Measurements from ENCODE around the gene MCF2L.

The MCF2L gene

DNA sequence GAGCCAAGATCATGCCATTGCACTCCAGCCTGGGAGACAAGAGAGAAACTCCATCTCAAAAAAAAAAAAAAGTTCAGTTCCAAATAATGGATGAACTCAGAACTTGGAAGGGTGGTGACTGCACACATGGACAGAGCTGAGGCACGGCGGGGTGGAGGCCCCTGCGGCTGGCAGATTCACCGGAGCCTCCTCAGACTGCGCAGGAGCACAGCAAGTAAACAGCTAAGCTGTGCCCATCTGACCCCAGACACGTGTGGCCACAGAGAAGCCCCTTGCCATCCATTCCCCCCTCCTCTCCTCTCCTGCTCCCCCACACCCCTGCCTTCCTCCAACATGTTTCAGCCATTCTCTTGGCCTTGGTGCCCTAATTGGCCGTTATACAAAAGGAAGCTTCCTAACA is 173.9 kb downstream of the MCF2L start:
- no peak for DNase-seq
- Histone ChIP-seq H3K36me3 (no peaks in the 10 kb centered on the region), H3K27ac (no peak overlapping the region), H3K4me3 (ENCODE audit: low read depth, low read length) (no peak overlapping the region), H3K9me3 (ENCODE audit: severe bottlenecking) (no peaks in the 10 kb centered on the region), H3K27me3 (ENCODE audit: insufficient read depth, low read depth, severe bottlenecking) (no peaks in the 10 kb centered on the region)
- TF ChIP-seq, protein P1, sequence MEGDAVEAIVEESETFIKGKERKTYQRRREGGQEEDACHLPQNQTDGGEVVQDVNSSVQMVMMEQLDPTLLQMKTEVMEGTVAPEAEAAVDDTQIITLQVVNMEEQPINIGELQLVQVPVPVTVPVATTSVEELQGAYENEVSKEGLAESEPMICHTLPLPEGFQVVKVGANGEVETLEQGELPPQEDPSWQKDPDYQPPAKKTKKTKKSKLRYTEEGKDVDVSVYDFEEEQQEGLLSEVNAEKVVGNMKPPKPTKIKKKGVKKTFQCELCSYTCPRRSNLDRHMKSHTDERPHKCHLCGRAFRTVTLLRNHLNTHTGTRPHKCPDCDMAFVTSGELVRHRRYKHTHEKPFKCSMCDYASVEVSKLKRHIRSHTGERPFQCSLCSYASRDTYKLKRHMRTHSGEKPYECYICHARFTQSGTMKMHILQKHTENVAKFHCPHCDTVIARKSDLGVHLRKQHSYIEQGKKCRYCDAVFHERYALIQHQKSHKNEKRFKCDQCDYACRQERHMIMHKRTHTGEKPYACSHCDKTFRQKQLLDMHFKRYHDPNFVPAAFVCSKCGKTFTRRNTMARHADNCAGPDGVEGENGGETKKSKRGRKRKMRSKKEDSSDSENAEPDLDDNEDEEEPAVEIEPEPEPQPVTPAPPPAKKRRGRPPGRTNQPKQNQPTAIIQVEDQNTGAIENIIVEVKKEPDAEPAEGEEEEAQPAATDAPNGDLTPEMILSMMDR (IDR thresholded peaks at IDR 0.05; ENCODE audit: low read depth, low read length): no peak

DNA sequence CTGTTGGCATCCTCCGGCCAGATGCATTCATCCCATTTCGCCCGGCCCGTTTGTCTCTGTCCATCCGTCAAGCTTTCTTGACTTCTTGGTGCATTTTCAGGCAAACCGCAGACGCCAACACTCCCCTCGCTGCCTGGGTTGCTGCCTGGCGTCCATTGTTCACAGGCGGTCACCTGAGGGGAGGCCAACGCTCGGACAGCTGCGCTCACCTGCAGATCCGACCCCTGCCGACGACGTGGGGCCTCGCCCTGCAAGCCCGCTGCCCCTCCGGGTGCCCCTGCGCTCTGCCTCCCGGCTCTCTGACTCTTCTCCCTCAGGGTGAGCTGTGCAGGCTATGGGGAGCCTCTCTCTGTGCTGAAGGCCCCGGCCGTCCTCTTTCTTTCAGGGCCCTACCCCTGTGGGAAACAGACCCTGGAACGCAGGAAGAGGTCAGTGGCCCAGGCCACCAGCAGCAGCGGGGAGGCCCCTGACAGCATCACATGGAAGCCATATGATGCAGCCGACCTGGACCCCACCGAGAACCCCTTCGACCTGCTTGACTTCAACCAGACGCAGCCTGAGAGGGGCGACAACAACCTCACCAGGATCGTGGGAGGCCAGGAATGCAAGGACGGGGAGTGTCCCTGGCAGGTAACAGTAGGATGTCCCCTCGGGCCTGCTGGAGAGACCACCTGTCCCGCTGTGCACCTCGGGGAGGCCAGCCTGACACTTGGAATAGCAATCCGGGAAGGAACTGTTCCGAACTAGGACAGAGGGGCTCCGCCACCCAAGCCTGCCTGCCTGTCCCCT is 174.6 kb downstream of the MCF2L start:
- H3K4me3 ChIP-seq (ENCODE audit: low read depth, low read length): no peak overlapping the region
- H3K27me3 ChIP-seq (ENCODE audit: insufficient read depth, low read depth, severe bottlenecking): no peaks in the 10 kb centered on the region
- DNase-seq: peak; percentile 9
- TF ChIP-seq, protein P1 (IDR thresholded peaks at IDR 0.05; ENCODE audit: low read depth, low read length): no peak
- no peaks in the 10 kb centered on the region for H3K9me3 ChIP-seq (ENCODE audit: severe bottlenecking)
- H3K27ac ChIP-seq: no peak overlapping the region
- no peaks in the 10 kb centered on the region for H3K36me3 ChIP-seq

DNA sequence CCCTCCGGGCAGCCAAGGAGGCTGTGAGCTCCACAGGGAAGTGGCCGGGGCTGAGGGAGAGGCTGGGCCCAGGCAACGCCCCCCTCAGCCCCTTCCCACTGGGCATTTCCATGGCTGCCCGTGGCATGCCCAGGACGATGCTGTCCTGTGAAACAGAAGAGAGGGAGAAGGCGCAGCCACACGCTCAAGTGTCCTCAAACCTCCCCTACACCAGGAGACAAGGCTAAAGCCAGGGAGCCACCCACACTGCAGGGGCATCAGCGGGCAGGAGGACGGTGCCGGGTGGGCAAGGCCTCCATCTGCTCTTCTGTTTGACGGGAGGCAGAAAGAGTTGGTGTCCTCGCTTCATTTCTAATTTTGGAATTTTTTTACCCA is 175.2 kb downstream of the MCF2L start:
- H3K36me3 ChIP-seq: no peaks in the 10 kb centered on the region
- TF ChIP-seq, protein P1 (IDR thresholded peaks at IDR 0.05; ENCODE audit: low read depth, low read length): no peak
- peak; percentile 5 for DNase-seq
- no peaks in the 10 kb centered on the region for H3K27me3 ChIP-seq (ENCODE audit: insufficient read depth, low read depth, severe bottlenecking)
- no peaks in the 10 kb centered on the region for H3K9me3 ChIP-seq (ENCODE audit: severe bottlenecking)
- H3K4me3 ChIP-seq (ENCODE audit: low read depth, low read length): no peak overlapping the region
- H3K27ac ChIP-seq: no peak overlapping the region

DNA sequence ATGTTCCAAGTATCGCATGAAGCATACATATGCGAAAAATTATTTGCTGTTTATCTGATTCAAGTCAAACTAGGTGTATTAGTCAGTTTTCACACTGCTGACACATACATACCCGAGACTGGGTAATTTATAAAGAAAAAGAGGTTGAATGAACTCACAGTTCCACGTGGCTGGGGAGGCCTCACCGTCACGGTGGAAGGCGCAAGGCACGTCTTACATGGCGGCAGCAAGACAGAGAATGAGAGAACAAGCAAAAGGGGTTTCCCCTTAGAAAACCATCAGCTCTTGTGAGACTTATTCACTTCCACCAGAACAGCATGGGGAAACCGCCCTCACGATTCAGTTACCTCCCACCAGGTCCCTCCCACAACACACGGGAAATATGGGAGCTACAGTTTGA is 176.5 kb downstream of the MCF2L start:
- Histone ChIP-seq H3K36me3 (no peaks in the 10 kb centered on the region), H3K4me3 (ENCODE audit: low read depth, low read length) (no peak overlapping the region), H3K27me3 (ENCODE audit: insufficient read depth, low read depth, severe bottlenecking) (no peaks in the 10 kb centered on the region), H3K27ac (no peak overlapping the region), H3K9me3 (ENCODE audit: severe bottlenecking) (no peaks in the 10 kb centered on the region)
- peak; percentile 6 for DNase-seq
- TF ChIP-seq, protein P1 (IDR thresholded peaks at IDR 0.05; ENCODE audit: low read depth, low read length): no peak

DNA sequence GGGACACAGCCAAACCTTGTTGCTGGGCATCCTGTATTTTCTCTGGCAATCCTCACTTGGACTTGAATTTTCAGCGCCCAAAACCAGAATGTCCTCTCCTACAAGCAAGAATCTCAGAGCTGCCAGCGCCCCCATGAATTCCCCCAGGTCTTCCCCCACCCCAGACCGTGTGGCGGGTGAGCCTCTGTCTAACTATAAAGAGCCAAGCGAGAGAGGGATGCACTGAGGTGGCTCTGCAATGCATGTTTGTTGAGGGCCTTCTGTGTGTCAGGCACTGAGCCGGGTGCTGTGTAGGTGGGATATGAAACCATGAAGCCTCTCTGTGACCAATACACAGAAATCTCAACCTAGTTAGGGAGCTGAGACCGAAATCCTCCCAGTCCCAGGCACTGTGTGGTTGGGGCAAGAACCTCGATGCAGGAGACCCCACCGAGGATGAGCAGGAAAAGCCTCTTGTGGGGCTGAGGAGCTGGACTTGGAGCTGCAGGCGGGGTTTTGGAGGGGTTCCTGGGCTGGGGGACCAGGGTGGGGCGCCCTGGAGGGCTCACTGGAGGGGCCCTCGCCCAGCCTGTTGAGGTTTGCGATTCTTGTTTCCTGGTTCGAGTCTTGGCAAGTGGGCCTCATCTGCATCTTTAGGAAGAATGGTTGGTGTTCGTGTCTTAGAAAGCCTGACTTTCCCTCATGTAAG is 177.0 kb downstream of the MCF2L start:
- no peaks in the 10 kb centered on the region for H3K27me3 ChIP-seq (ENCODE audit: insufficient read depth, low read depth, severe bottlenecking)
- no peak for DNase-seq
- no peak overlapping the region for H3K4me3 ChIP-seq (ENCODE audit: low read depth, low read length)
- H3K36me3 ChIP-seq: no peaks in the 10 kb centered on the region
- TF ChIP-seq, protein P1 (IDR thresholded peaks at IDR 0.05; ENCODE audit: low read depth, low read length): no peak
- no peaks in the 10 kb centered on the region for H3K9me3 ChIP-seq (ENCODE audit: severe bottlenecking)
- no peak overlapping the region for H3K27ac ChIP-seq
